ENCODE measurements around the gene HGFAC.

DNA sequence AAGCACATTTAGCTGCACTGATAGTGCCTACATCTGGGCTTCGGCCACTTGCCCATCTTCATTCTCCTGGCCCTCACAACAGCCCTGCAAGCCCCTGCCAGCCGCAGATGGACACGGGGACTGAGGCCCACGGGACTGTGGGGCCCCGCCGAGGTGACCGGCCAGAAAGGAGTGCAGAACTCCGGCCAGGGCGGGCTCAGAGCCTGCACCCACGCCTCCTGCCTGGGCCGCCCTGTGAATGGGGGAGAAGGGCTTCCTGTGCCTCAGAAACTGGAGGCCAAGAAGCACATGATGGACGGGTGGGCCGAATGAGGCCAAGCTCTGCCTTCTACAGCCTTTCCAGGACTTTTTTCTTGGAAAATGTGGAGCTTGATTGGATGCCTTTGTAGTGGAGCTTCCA lies 35.7 kb upstream of the HGFAC start:
- TF ChIP-seq POLR2AphosphoS5 (IDR thresholded peaks at IDR 0.05; ENCODE audit: insufficient read depth in 1 of 2, low read depth in 1 of 2) = no peak
- TF ChIP-seq POLR2A (IDR thresholded peaks at IDR 0.05) = no peak
